ENCODE measurements around the gene CD96.

DNA sequence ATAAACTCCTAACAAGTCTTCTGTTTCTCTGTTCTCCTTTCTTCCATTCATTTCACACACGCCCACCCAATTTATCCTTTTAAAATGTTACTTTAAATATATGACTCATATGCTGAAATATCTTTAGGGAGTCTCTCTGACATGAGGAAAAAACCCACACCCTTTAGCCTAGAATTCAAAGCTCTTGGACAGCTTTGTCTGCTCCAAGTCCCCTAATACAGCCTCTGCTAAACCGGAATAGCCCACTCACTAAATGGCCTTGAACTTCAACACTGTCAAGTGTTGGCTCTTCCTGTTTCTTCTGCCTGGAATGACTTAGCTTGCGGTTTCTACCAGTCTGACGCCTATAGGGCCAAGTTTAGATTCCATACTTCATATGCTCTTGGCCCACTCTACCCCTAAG is 3.3 kb upstream of the CD96 start:
- no peak for TF ChIP-seq GATA2 (IDR thresholded peaks at IDR 0.05; ENCODE audit: low read depth, low read length)
- no peak for TF ChIP-seq GATA3 (IDR thresholded peaks at IDR 0.05; ENCODE audit: low read depth, low read length)
